Ectodermal cell (in vitro differentiated cells): ENCODE measurements around the gene PRKD3.
"Not testable (repeated sequence)": the region's sequence is repeated elsewhere in the genome, so short reads cannot be mapped to it uniquely, and the experiment has no call there.

Experiments
- H3K27ac ChIP-seq: 2 replicates; pipeline ENCODE4 v1.7.0; 2013; ENCODE audit warnings: mild to moderate bottlenecking, low read depth, low read length; ENCODE audit not compliant: insufficient read depth, poor library complexity, severe bottlenecking
- H3K27me3 ChIP-seq: 2 replicates; pipeline ENCODE4 v1.7.0; 2013; ENCODE audit warnings: mild to moderate bottlenecking, low read length; ENCODE audit not compliant: insufficient read depth, control insufficient read depth, poor library complexity, severe bottlenecking
- H3K36me3 ChIP-seq: one replicate; pipeline ENCODE4 v1.7.0; 2013; ENCODE audit warnings: low read length; ENCODE audit not compliant: control insufficient read depth, insufficient read depth
- H3K4me1 ChIP-seq: one replicate; pipeline ENCODE4 v1.7.0; 2013; ENCODE audit warnings: low read length; ENCODE audit not compliant: control insufficient read depth, insufficient read depth
- H3K4me3 ChIP-seq: 2 replicates; pipeline ENCODE4 v1.7.0; 2013; ENCODE audit warnings: low read depth, low read length, control low read depth; ENCODE audit not compliant: insufficient read depth
- H3K9me3 ChIP-seq: 2 replicates; pipeline ENCODE4 v1.7.0; 2013; ENCODE audit warnings: mild to moderate bottlenecking, low read length, moderate library complexity; ENCODE audit not compliant: control insufficient read depth
- WGBS, 2 experiments: methylation state at CpG; one replicate each; pipeline ENCODE4 v1.1.7; 2013; ENCODE audit warnings: missing lambda C conversion rate in 2 of 2; 5-methylcytosine and 5-hydroxymethylcytosine counted together

The PRKD3 gene

DNA sequence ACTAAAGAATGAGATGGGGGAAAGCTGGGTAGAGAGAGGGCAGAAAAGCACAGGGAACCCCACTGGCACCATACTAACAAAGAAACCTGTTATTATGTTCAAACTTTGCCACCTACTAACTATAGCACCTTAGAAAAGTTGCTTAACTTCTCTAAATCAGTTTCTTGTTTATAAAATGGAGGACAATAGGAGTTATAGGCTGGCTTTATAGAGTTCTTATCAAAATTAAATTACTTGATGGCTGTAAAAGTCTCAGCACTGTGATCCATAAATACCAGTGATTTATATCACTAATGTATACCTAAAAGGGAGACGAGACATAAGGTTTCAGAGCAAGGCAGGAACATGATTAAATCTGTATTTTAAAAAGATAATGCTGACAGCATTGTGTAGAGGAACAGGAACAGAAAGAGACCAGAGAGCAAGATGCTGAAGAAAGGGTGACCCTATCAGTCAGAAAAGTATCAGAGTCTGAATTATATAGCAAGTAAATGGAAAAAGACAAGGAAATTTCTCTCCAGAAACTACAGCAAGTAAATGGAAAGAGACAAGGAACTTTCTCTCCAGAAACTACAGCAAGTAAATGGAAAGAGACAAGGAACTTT is 29.1 kb downstream of the PRKD3 start:
- WGBS, 2 experiments, result 90 to 100% methylated on average over 1 of the region's 1 CpG
- H3K36me3 ChIP-seq, result no peaks in the 10 kb centered on the region
- no peak overlapping the region for H3K27ac ChIP-seq
- no peak overlapping the region for H3K4me3 ChIP-seq
- no peaks in the 10 kb centered on the region for H3K27me3 ChIP-seq
- H3K9me3 ChIP-seq, result no peaks in the 10 kb centered on the region
- H3K4me1 ChIP-seq, result no peaks in the 10 kb centered on the region

DNA sequence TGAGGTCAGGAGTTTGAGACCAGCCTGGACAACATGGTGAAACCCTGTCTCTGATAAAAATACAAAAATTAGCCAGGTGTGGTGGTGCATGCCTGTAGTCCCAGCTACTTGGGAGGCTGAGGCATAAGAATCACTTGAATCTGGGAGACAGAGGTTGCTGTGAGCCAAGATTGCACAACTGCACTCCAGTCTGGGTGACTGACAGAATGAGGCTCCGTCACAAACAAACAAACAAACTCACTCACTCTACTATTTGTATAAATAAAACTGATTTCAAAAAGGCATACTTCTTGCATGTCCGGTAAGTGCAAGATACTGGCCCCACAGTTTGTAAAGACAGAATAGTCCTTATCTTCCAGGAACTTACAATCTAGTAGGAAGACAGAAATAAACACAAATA is 29.8 kb downstream of the PRKD3 start:
- not testable (repeated sequence) for H3K9me3 ChIP-seq, H3K27ac ChIP-seq, H3K4me3 ChIP-seq, H3K36me3 ChIP-seq, H3K4me1 ChIP-seq, H3K27me3 ChIP-seq
- WGBS, 2 experiments, result 100% methylated on average over 1 of the region's 2 CpGs

DNA sequence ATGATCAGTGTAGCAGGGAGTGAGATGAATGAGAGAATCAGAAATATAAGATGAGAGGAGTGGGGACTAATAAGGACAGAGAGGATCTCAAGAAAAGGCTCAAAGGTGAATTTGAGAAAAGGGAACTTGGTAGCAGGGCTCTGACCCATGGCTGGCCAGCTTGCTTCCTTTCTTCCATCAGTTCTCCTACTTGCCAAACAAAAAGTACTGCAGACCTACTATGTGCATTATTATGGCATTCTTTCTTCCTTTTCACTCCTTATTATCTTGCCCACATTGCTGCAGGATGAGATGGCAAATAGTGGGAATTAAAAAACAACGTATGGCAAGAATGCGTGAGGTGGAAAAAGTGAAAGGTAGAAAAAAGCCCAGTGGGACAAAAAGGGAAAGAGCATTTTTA is 33.0 kb downstream of the PRKD3 start:
- H3K4me3 ChIP-seq, result no peak overlapping the region
- WGBS, 2 experiments, result 95% methylated on average over 2 of the region's 2 CpGs; no CpG with 5 or more reads in 1 of the 2 experiments
- no peaks in the 10 kb centered on the region for H3K9me3 ChIP-seq
- H3K27me3 ChIP-seq, result no peaks in the 10 kb centered on the region
- no peaks in the 10 kb centered on the region for H3K4me1 ChIP-seq
- H3K36me3 ChIP-seq, result peaks cover 4% of the 10 kb centered on the region
- no peak overlapping the region for H3K27ac ChIP-seq

- peaks cover 4% of the 10 kb centered on the region for H3K36me3 ChIP-seq
- no peak overlapping the region for H3K27ac ChIP-seq
- WGBS, 2 experiments, result 92 to 95% methylated on average over 1 of the region's 2 CpGs
- H3K9me3 ChIP-seq, result no peaks in the 10 kb centered on the region
- H3K27me3 ChIP-seq, result no peaks in the 10 kb centered on the region
- H3K4me3 ChIP-seq, result no peak overlapping the region
- no peaks in the 10 kb centered on the region for H3K4me1 ChIP-seq
Observed at GRCh38 chr2:37287966-37288365, 36.7 kb downstream of the PRKD3 start.

- Histone ChIP-seq H3K27me3 (no peaks in the 10 kb centered on the region), H3K9me3 (no peaks in the 10 kb centered on the region), H3K4me3 (no peak overlapping the region), H3K4me1 (no peaks in the 10 kb centered on the region), H3K27ac (no peak overlapping the region), H3K36me3 (peaks cover 13% of the 10 kb centered on the region)
Observed at GRCh38 chr2:37284381-37284780, 40.3 kb downstream of the PRKD3 start.

DNA sequence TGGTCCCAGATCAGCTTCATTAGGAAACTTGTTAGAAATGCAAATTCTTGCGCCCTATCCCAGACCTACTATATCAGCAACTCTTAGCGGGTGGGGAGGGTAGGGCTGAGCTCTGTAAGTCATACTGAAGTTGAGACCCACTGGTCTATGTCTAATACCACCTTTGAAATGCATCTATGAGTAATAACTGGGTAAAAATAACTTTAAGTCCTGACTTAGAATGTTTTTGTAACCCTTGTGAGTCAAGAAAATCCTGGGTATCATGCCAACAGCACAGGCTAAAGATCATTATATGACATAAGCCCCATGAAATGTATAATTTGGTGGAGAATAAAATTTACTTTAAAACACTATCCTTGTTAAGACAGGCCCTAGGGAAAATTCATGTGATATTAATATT is 41.4 kb downstream of the PRKD3 start:
- peaks cover 20% of the 10 kb centered on the region for H3K36me3 ChIP-seq
- H3K9me3 ChIP-seq, result no peaks in the 10 kb centered on the region
- no peak overlapping the region for H3K27ac ChIP-seq
- H3K4me1 ChIP-seq, result no peaks in the 10 kb centered on the region
- WGBS, 2 experiments, result 89% methylated on average over 2 of the region's 2 CpGs; no CpG with 5 or more reads in 1 of the 2 experiments
- no peaks in the 10 kb centered on the region for H3K27me3 ChIP-seq
- H3K4me3 ChIP-seq, result no peak overlapping the region

DNA sequence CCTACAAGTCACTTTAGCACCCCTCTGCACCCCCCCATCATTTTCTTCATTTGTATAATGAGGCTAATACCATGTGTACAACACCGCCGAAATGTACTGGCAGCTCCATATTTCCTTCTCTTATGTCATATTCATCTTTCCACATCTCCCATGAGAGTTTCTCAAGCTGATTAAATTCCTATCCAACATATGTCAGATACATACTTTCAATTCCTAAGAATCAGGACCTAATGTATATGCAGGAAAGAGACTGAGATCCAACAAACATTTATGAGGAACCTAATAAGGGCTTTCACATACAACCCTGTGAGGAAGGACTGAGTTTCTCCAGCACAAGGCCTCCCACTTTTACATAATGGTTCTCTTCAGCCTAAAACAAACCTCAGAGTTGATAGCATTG is 41.9 kb downstream of the PRKD3 start:
- Histone ChIP-seq H3K27ac (no peak overlapping the region), H3K36me3 (peaks cover 16% of the 10 kb centered on the region), H3K27me3 (no peaks in the 10 kb centered on the region), H3K4me1 (no peaks in the 10 kb centered on the region), H3K9me3 (no peaks in the 10 kb centered on the region), H3K4me3 (no peak overlapping the region)
- 96 to 100% methylated on average over 2 of the region's 2 CpGs for WGBS, 2 experiments

DNA sequence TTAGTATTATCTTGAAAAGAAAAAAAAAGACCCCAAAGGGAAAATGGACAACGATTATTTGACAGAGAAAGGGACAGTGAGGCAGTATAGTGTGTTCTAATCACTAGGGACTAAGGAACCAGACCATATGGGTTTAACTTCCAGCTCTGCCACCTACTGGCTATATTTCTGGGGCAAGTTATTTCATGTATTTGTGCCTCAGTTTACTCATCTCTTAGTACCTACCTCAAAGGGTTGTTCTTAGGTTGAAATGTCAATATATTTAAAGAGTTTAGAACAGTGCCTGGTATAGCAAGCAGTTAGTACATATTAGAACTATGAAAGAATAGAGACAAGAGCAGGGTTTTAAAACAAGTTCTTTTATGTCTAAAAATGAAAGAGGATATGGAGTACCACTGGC is 42.7 kb downstream of the PRKD3 start:
- no peak overlapping the region for H3K27ac ChIP-seq
- H3K36me3 ChIP-seq, result peaks cover 16% of the 10 kb centered on the region
- no peaks in the 10 kb centered on the region for H3K27me3 ChIP-seq
- H3K4me1 ChIP-seq, result no peaks in the 10 kb centered on the region
- WGBS, 2 experiments, result 87 to 95% methylated on average over 1 of the region's 1 CpG
- H3K4me3 ChIP-seq, result no peak overlapping the region
- H3K9me3 ChIP-seq, result no peaks in the 10 kb centered on the region

DNA sequence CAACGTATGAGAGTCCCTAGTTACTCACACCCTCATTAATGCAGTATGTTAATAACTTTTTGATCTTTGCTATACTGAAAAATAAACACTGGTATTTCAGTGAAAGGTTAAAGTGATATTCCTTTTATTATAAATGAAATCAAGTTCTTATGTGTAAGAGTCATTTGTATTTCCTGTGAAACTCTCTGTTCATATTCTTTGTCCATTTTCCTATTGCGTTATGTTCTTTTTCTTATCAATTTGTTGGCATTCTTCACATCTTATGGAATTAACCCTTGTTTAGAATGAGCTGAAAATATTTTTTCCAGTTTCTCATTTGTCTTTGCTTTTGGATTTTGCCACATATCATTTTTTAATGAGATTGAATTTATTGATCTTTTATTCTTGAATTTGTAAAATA is 48.3 kb downstream of the PRKD3 start:
- H3K9me3 ChIP-seq, result no peaks in the 10 kb centered on the region
- no peak overlapping the region for H3K4me3 ChIP-seq
- 100% methylated on average over 1 of the region's 2 CpGs; no CpG with 5 or more reads in 1 of the 2 experiments for WGBS, 2 experiments
- peaks cover 30% of the 10 kb centered on the region for H3K36me3 ChIP-seq
- H3K27me3 ChIP-seq, result no peaks in the 10 kb centered on the region
- H3K27ac ChIP-seq, result no peak overlapping the region
- H3K4me1 ChIP-seq, result no peaks in the 10 kb centered on the region
